B cell (primary cell): ENCODE data around the gene NTM. TPM values are rescaled to one million over a fixed set of nuclear protein-coding genes. Genes with fewer than 3 reads are reported as not detected.

Experiments used
- ATAC-seq: fragments of 200-7000 bp; cut with Tn5 transposase; one replicate; pipeline ENCODE4 v1.10.0; 2021; ENCODE audit warnings: low read depth, mild to moderate bottlenecking, moderate number of reproducible peaks, moderate library complexity
- CTCF ChIA-PET: fragments of 350-600 bp; sonication (Branson Sonifier 250); formaldehyde crosslinking; loops from one replicate; lab custom pipeline; 2021; ENCODE audit warnings: antibody characterized with exemption, inconsistent platforms; lab: Charles Lee
- POLR2A ChIA-PET: fragments of 350-600 bp; sonication (Branson Sonifier 250); formaldehyde crosslinking; loops from one replicate; lab custom pipeline; 2021; ENCODE audit warnings: antibody characterized with exemption; lab: Charles Lee
- DNase-seq: peaks from one replicate; pipeline ENCODE4 v3.0.0; 2013
- H2AFZ ChIP-seq: 2 replicates; pipeline ENCODE4 v1.6.1; 2012; ENCODE audit warnings: mild to moderate bottlenecking, low read depth, low read length; ENCODE audit not compliant: insufficient read depth, poor library complexity, severe bottlenecking
- H3K27ac ChIP-seq, 2 donors: 1 replicate in 1 of 2; 2 replicates in 1 of 2; pipeline ENCODE4 v1.5.1; 2012 to 2013; ENCODE audit warnings: low read length in 2 of 2, mild to moderate bottlenecking in 2 of 2, moderate library complexity in 1 of 2
- H3K27me3 ChIP-seq, 4 experiments: fragments of 200-600 bp in 1 of 4; sonication (generic) in 1 of 4; replicated peaks in 1 of 4; 1 replicate in 2 of 4; 2 replicates in 2 of 4; pipeline versions ENCODE4 v1.6.1 to v1.7.0; 2013 to 2016; ENCODE audit warnings: low read length in 3 of 4, mild to moderate bottlenecking in 2 of 4, mixed read lengths in 1 of 4, moderate library complexity in 1 of 4; ENCODE audit not compliant: insufficient read depth in 4 of 4, control insufficient read depth in 3 of 4; ENCODE audit errors: control extremely low read depth in 1 of 4
- H3K36me3 ChIP-seq, 2 experiments: replicated peaks in 1 of 2; 1 replicate in 1 of 2; 2 replicates in 1 of 2; pipeline versions ENCODE4 v1.6.1 to v1.7.1; 2013; ENCODE audit warnings: low read length in 1 of 2; ENCODE audit not compliant: insufficient read depth in 2 of 2, control insufficient read depth in 1 of 2; ENCODE audit errors: control extremely low read depth in 1 of 2, extremely low read depth in 1 of 2
- H3K4me1 ChIP-seq, 2 donors: fragments of 200-600 bp in 1 of 2; sonication (generic) in 1 of 2; 1 replicate in 1 of 2; 2 replicates in 1 of 2; pipeline versions ENCODE4 v1.5.1 to v1.6.1; 2013 to 2017; ENCODE audit warnings: low read length in 2 of 2; ENCODE audit not compliant: control insufficient read depth in 2 of 2, insufficient read depth in 2 of 2
- H3K4me2 ChIP-seq: replicated peaks from 2 replicates; pipeline ENCODE3; 2012; ENCODE audit warnings: mild to moderate bottlenecking, low read depth, low read length; ENCODE audit not compliant: poor library complexity, severe bottlenecking
- H3K4me3 ChIP-seq, 5 experiments: fragments of 200-600 bp in 1 of 5; sonication (generic) in 1 of 5; 1 replicate in 3 of 5; 2 replicates in 2 of 5; pipeline versions ENCODE4 v1.5.1 to v1.7.0; 2011 to 2016; ENCODE audit warnings: low read length in 4 of 5, mild to moderate bottlenecking in 4 of 5, low read depth in 2 of 5, control low read depth in 1 of 5, moderate library complexity in 1 of 5; ENCODE audit not compliant: insufficient read depth in 1 of 5; ENCODE audit errors: control extremely low read depth in 1 of 5, extremely low read depth in 1 of 5
- H3K79me2 ChIP-seq: fragments of 200-600 bp; sonication (generic); one replicate; pipeline ENCODE4 v1.6.0; 2016; ENCODE audit warnings: low read length; ENCODE audit not compliant: control insufficient read depth, insufficient read depth
- H3K9ac ChIP-seq: fragments of 200-600 bp; sonication (generic); 2 replicates; pipeline ENCODE4 v1.6.1; 2017; ENCODE audit warnings: mild to moderate bottlenecking, low read length, moderate library complexity
- H3K9me3 ChIP-seq, 3 donors: one replicate each; pipeline versions ENCODE4 v1.6.1 to v1.7.1; 2013; ENCODE audit warnings: low read length in 2 of 3; ENCODE audit not compliant: control insufficient read depth in 2 of 3, insufficient read depth in 1 of 3; ENCODE audit errors: control extremely low read depth in 1 of 3
- H4K20me1 ChIP-seq: 2 replicates; pipeline ENCODE4 v1.6.0; 2012; ENCODE audit warnings: mild to moderate bottlenecking, low read length; ENCODE audit not compliant: insufficient read depth, control insufficient read depth, poor library complexity, severe bottlenecking
- H3K27ac Mint-ChIP-seq: one replicate; pipeline ENCODE4 v1.8.0; 2021; ENCODE audit warnings: mixed read lengths
- H3K27me3 Mint-ChIP-seq: one replicate; pipeline ENCODE4 v1.8.0; 2021; ENCODE audit warnings: mixed read lengths
- H3K4me1 Mint-ChIP-seq: one replicate; pipeline ENCODE4 v1.8.0; 2021; ENCODE audit warnings: mixed read lengths
- H3K4me3 Mint-ChIP-seq: one replicate; pipeline ENCODE4 v1.8.0; 2021; ENCODE audit warnings: mixed read lengths
- H3K9me3 Mint-ChIP-seq: one replicate; pipeline ENCODE4 v1.8.0; 2022; ENCODE audit warnings: mixed read lengths; ENCODE audit not compliant: insufficient read depth
- CTCF ChIP-seq: fragments of 200-600 bp; IDR thresholded peaks from one replicate; pipeline ENCODE4 v1.8.0; 2022; ENCODE audit warnings: antibody characterized with exemption, mild to moderate bottlenecking
- EZH2 ChIP-seq: IDR thresholded peaks from 2 replicates; pipeline ENCODE4 v1.6.1; 2012; ENCODE audit warnings: borderline replicate concordance, low read depth, mild to moderate bottlenecking, moderate library complexity, low read length; ENCODE audit not compliant: insufficient read depth, poor library complexity, severe bottlenecking
- WGBS: methylation state at CpG from one replicate; pipeline ENCODE4 v1.1.5; 2013; ENCODE audit warnings: missing lambda C conversion rate; ENCODE audit not compliant: insufficient coverage; 5-methylcytosine and 5-hydroxymethylcytosine counted together
- intact Hi-C: fragments of 100-400 bp; cut with micrococcal nuclease; formaldehyde crosslinking; loops from one replicate; pipeline ENCODE4 v1.10.0; 2022
- polyA plus RNA-seq: library from polyadenylated mRNA; depleted of rRNA; stranded (reverse); fragments of >200 nt; gene quantifications from 2 replicates; pipeline ENCODE4 v1.2.3, GENCODE V29; 2012
- total RNA-seq, 2 donors: library from RNA; stranded (reverse); fragments of 120-200 nt in 1 of 2; gene quantifications; 1 replicate in 1 of 2; 2 replicates in 1 of 2; pipeline versions ENCODE4 v1.2.3 to v1.2.4, GENCODE V29; 2013 to 2022

Gene NTM
- total and polyA plus RNA-seq, 2 donors (not counting 1 experiment from before 2014, with no cell fraction given), result not detected

GRCh38 chr11:131773626-131774025, 403.2 kb downstream of the NTM start:
- Mint-ChIP-seq H3K4me3 (no peak overlapping the region), H3K4me1 (no peaks in the 10 kb centered on the region), H3K27me3 (no peaks in the 10 kb centered on the region), H3K9me3 (no peaks in the 10 kb centered on the region), H3K27ac (no peak overlapping the region)
- POLR2A ChIA-PET, result no interaction called here
- H3K27ac ChIP-seq, result no peak overlapping the region
- 94% methylated on average over 5 of the region's 6 CpGs for WGBS
- H3K9ac ChIP-seq, result no peak overlapping the region
- H3K4me3 ChIP-seq, result no peak overlapping the region
- H3K4me2 ChIP-seq, result no peak overlapping the region
- no peak overlapping the region for H2AFZ ChIP-seq
- no peaks in the 10 kb centered on the region for H3K79me2 ChIP-seq
- intact Hi-C loops, result no loop called here
- H3K36me3 ChIP-seq, result no peaks in the 10 kb centered on the region
- no peaks in the 10 kb centered on the region for H3K4me1 ChIP-seq
- no peaks in the 10 kb centered on the region for H4K20me1 ChIP-seq
- ATAC-seq (no peak), DNase-seq (no peak)
- CTCF ChIA-PET, result no interaction called here
- no peaks in the 10 kb centered on the region for H3K9me3 ChIP-seq
- no peak for TF ChIP-seq CTCF
- no peak for TF ChIP-seq EZH2
- H3K27me3 ChIP-seq, result no peaks in the 10 kb centered on the region

GRCh38 chr11:131776211-131776610, 405.8 kb downstream of the NTM start:
- Mint-ChIP-seq H3K27ac (no peak overlapping the region), H3K9me3 (no peaks in the 10 kb centered on the region), H3K27me3 (no peaks in the 10 kb centered on the region), H3K4me3 (no peak overlapping the region), H3K4me1 (no peaks in the 10 kb centered on the region)
- H3K36me3 ChIP-seq, result no peaks in the 10 kb centered on the region
- CTCF ChIA-PET, result no interaction called here
- no peaks in the 10 kb centered on the region for H3K4me1 ChIP-seq
- intact Hi-C loops, result loop anchor here (5.0 kb wide), 1 partner anchor 1046 kb away; no protein-coding TSS in a partner anchor
- no peaks in the 10 kb centered on the region for H3K27me3 ChIP-seq
- POLR2A ChIA-PET, result no interaction called here
- no peaks in the 10 kb centered on the region for H3K79me2 ChIP-seq
- no peak for DNase-seq
- H4K20me1 ChIP-seq, result no peaks in the 10 kb centered on the region
- no peak overlapping the region for H3K4me2 ChIP-seq
- no peak overlapping the region for H3K4me3 ChIP-seq
- H3K27ac ChIP-seq, result no peak overlapping the region
- 77% methylated on average over 3 of the region's 3 CpGs for WGBS
- ATAC-seq, result no peak
- H3K9me3 ChIP-seq, result no peaks in the 10 kb centered on the region
- no peak overlapping the region for H3K9ac ChIP-seq
- no peak overlapping the region for H2AFZ ChIP-seq
- TF ChIP-seq CTCF, result no peak
